ENCODE measurements around the gene TIMELESS. TPM values are rescaled to one million over a fixed set of nuclear protein-coding genes. Genes with fewer than 3 reads are reported as not detected.

The TIMELESS gene
- total RNA-seq, 4 donors from 2014 or later: 1.9 to 4.6 (median 2.5) TPM

- no peak overlapping the region for H3K4me3 ChIP-seq
- in situ Hi-C loops (cut with MboI; ENCODE audit: low sequenced_read_pairs in 4 of 4): no loop called here
- H3K9me3 ChIP-seq: no peaks in the 10 kb centered on the region
- H3K4me1 ChIP-seq: no peaks in the 10 kb centered on the region
- intact Hi-C loops (cut with DNase I; ENCODE audit: low total_unique reads): no loop called here
- no peak for TF ChIP-seq CTCF (IDR thresholded peaks at IDR 0.05 in 4 of 5, conservative IDR thresholded peaks at IDR 0.05 in 1 of 5)
- no peak for TF ChIP-seq POLR2A (IDR thresholded peaks at IDR 0.05)
- H3K36me3 ChIP-seq: no peaks in the 10 kb centered on the region
- ATAC-seq: no peak
- DNase-seq: no peak
- no peaks in the 10 kb centered on the region for H3K27me3 ChIP-seq
- no peak overlapping the region for H3K27ac ChIP-seq
Measured at GRCh38 chr12:56398324-56398723, 50.9 kb downstream of the TIMELESS start.

- H3K27me3 ChIP-seq: no peaks in the 10 kb centered on the region
- TF ChIP-seq CTCF (IDR thresholded peaks at IDR 0.05 in 4 of 5, conservative IDR thresholded peaks at IDR 0.05 in 1 of 5): no peak
- no peak for TF ChIP-seq POLR2A (IDR thresholded peaks at IDR 0.05)
- ATAC-seq (no peak), DNase-seq (no peak)
- no peaks in the 10 kb centered on the region for H3K36me3 ChIP-seq
- intact Hi-C loops (cut with DNase I; ENCODE audit: low total_unique reads): no loop called here
- H3K27ac ChIP-seq: no peak overlapping the region
- in situ Hi-C loops (cut with MboI; ENCODE audit: low sequenced_read_pairs in 4 of 4): no loop called here
- no peaks in the 10 kb centered on the region for H3K4me1 ChIP-seq
- no peaks in the 10 kb centered on the region for H3K9me3 ChIP-seq
- H3K4me3 ChIP-seq: no peak overlapping the region
Measured at GRCh38 chr12:56392331-56392730, 56.9 kb downstream of the TIMELESS start.

GRCh38 chr12:56391721-56392120, 57.5 kb downstream of the TIMELESS start:
- H3K27ac ChIP-seq: no peak overlapping the region
- H3K4me1 ChIP-seq: no peaks in the 10 kb centered on the region
- no peaks in the 10 kb centered on the region for H3K9me3 ChIP-seq
- no peak overlapping the region for H3K4me3 ChIP-seq
- intact Hi-C loops (cut with DNase I; ENCODE audit: low total_unique reads): no loop called here
- in situ Hi-C loops (cut with MboI; ENCODE audit: low sequenced_read_pairs in 4 of 4): no loop called here
- ATAC-seq (no peak), DNase-seq (no peak)
- H3K27me3 ChIP-seq: no peaks in the 10 kb centered on the region
- H3K36me3 ChIP-seq: no peaks in the 10 kb centered on the region
- no peak for TF ChIP-seq POLR2A (IDR thresholded peaks at IDR 0.05)
- TF ChIP-seq CTCF (IDR thresholded peaks at IDR 0.05 in 4 of 5, conservative IDR thresholded peaks at IDR 0.05 in 1 of 5): no peak

- in situ Hi-C loops (cut with MboI; ENCODE audit: low sequenced_read_pairs in 4 of 4): no loop called here
- TF ChIP-seq CTCF (IDR thresholded peaks at IDR 0.05 in 4 of 5, conservative IDR thresholded peaks at IDR 0.05 in 1 of 5) (no peak), POLR2A (IDR thresholded peaks at IDR 0.05) (no peak)
- DNase-seq: no peak
Measured at GRCh38 chr12:56389412-56389811, 59.8 kb downstream of the TIMELESS start.

GRCh38 chr12:56387152-56387736, 62.0 kb downstream of the TIMELESS start:
- Histone ChIP-seq H3K27ac (no peak overlapping the region), H3K4me3 (no peak overlapping the region), H3K36me3 (no peaks in the 10 kb centered on the region), H3K4me1 (no peaks in the 10 kb centered on the region), H3K9me3 (no peaks in the 10 kb centered on the region), H3K27me3 (no peaks in the 10 kb centered on the region)
- TF ChIP-seq CTCF (IDR thresholded peaks at IDR 0.05 in 4 of 5, conservative IDR thresholded peaks at IDR 0.05 in 1 of 5): no peak
- no peak for TF ChIP-seq POLR2A (IDR thresholded peaks at IDR 0.05)
- intact Hi-C loops (cut with DNase I; ENCODE audit: low total_unique reads) (no loop called here), in situ Hi-C loops (cut with MboI; ENCODE audit: low sequenced_read_pairs in 4 of 4) (no loop called here)
- no peak for DNase-seq
- no peak for ATAC-seq

More at GRCh38 chr12:56389412-56389811, 59.8 kb downstream of the TIMELESS start:
- H3K4me3 ChIP-seq: no peak overlapping the region
- no peaks in the 10 kb centered on the region for H3K27me3 ChIP-seq
- no peaks in the 10 kb centered on the region for H3K9me3 ChIP-seq
- intact Hi-C loops (cut with DNase I; ENCODE audit: low total_unique reads): no loop called here
- no peak overlapping the region for H3K27ac ChIP-seq
- H3K36me3 ChIP-seq: no peaks in the 10 kb centered on the region
- no peak for ATAC-seq
- H3K4me1 ChIP-seq: no peaks in the 10 kb centered on the region

Measured in gastrocnemius medialis (tissue), 4 donors.